Measurements from ENCODE around the gene TMEM54. TPM values are rescaled to one million over a fixed set of nuclear protein-coding genes. Genes with fewer than 3 reads are reported as not detected.

TMEM54 gene
- total and polyA plus RNA-seq, 2 of the 13 experiments (the other 11 are each of a cell fraction or from before 2014, with no cell fraction given), result 2.5 to 2.9 TPM

- TF ChIP-seq THAP9 (CRISPR knock-in tag; IDR thresholded peaks at IDR 0.05; ENCODE audit: borderline replicate concordance), result peak; percentile 25; the same call in 1 of the 2 replicates
- no peak for TF ChIP-seq FIP1L1 (IDR thresholded peaks at IDR 0.05; ENCODE audit: borderline replicate concordance, insufficient read depth, low read depth, low read length)
- no peak for TF ChIP-seq ZBTB43 (CRISPR knock-in tag; conservative IDR thresholded peaks at IDR 0.05)
- TF ChIP-seq MNT (IDR thresholded peaks at IDR 0.05), result no peak
- TF ChIP-seq DRAP1 (CRISPR knock-in tag; IDR thresholded peaks at IDR 0.05), result no peak
- no peak for TF ChIP-seq FOXP4 (CRISPR knock-in tag; IDR thresholded peaks at IDR 0.05)
- TF ChIP-seq ZNF766 (CRISPR knock-in tag; IDR thresholded peaks at IDR 0.05; ENCODE audit: borderline replicate concordance), result no peak
- 0 out of 2 replicates have a peak, but pooled peaks have one; percentile 43 for TF ChIP-seq ZNF512B (CRISPR knock-in tag; IDR thresholded peaks at IDR 0.05; ENCODE audit: borderline replicate concordance)
- TF ChIP-seq ZNF451 (CRISPR knock-in tag; IDR thresholded peaks at IDR 0.05), result no peak
- no peak for TF ChIP-seq MBD4 (IDR thresholded peaks at IDR 0.05; ENCODE audit: borderline replicate concordance, low read length)
- TF ChIP-seq MAX (IDR thresholded peaks at IDR 0.05), result no peak
- 0 out of 2 replicates have a peak, but pooled peaks have one; percentile 28 for TF ChIP-seq POGZ (CRISPR knock-in tag; IDR thresholded peaks at IDR 0.05)
- peak; percentile 34; the same call in 1 of the 2 replicates for TF ChIP-seq PATZ1 (CRISPR knock-in tag; IDR thresholded peaks at IDR 0.05)
These were observed 23.7 kb upstream of the TMEM54 start (continued) for GRCh38 chr1:32924881-32925344.
